GM21390 (cell line): Measurements from ENCODE around the gene RSL1D1.
"Not testable (repeated sequence)": the region's sequence is repeated elsewhere in the genome, so short reads cannot be mapped to it uniquely, and the experiment has no call there.

Experiments used
- ATAC-seq: cut with Tn5 transposase; IDR thresholded peaks from one replicate; pipeline ENCODE4 v1.9.1; 2021; ENCODE audit not compliant: unreplicated experiment

The RSL1D1 gene

GRCh38 chr16:11844499-11844898, 6.8 kb downstream of the RSL1D1 start:
- ATAC-seq = no peak

GRCh38 chr16:11843861-11844260, 7.5 kb downstream of the RSL1D1 start:
- no peak for ATAC-seq

- ATAC-seq = no peak
Measured at GRCh38 chr16:11843206-11843605, 8.1 kb downstream of the RSL1D1 start.

GRCh38 chr16:11841026-11841425, 10.3 kb downstream of the RSL1D1 start:
- no peak for ATAC-seq

GRCh38 chr16:11836650-11837244, 14.6 kb downstream of the RSL1D1 start:
- no peak for ATAC-seq

GRCh38 chr16:11835891-11836649, 15.3 kb downstream of the RSL1D1 start:
- no peak for ATAC-seq

GRCh38 chr16:11835309-11835708, 16.0 kb downstream of the RSL1D1 start:
- no peak for ATAC-seq

GRCh38 chr16:11833951-11834695, 17.2 kb downstream of the RSL1D1 start:
- no peak for ATAC-seq

GRCh38 chr16:11828696-11829095, 22.6 kb downstream of the RSL1D1 start:
- ATAC-seq = no peak

- ATAC-seq = not testable (repeated sequence)
Measured at GRCh38 chr16:11825520-11826165, 25.7 kb downstream of the RSL1D1 start.

- no peak for ATAC-seq
Measured at GRCh38 chr16:11824362-11824761, 27.0 kb downstream of the RSL1D1 start.

- ATAC-seq = not testable (repeated sequence)
Measured at GRCh38 chr16:11823645-11824044, 27.7 kb downstream of the RSL1D1 start.

- no peak for ATAC-seq
Measured at GRCh38 chr16:11819798-11820197, 31.5 kb downstream of the RSL1D1 start.

GRCh38 chr16:11818970-11819369, 32.4 kb downstream of the RSL1D1 start:
- ATAC-seq = not testable (repeated sequence)

GRCh38 chr16:11816123-11816522, 35.2 kb downstream of the RSL1D1 start:
- ATAC-seq = no peak

- not testable (repeated sequence) for ATAC-seq
Measured at GRCh38 chr16:11814800-11815199, 36.5 kb downstream of the RSL1D1 start.

- ATAC-seq = no peak
Measured at GRCh38 chr16:11806721-11807120, 44.6 kb downstream of the RSL1D1 start.

- ATAC-seq = no peak
Measured at GRCh38 chr16:11805556-11805955, 45.8 kb downstream of the RSL1D1 start.

- no peak for ATAC-seq
Measured at GRCh38 chr16:11801481-11802021, 49.8 kb downstream of the RSL1D1 start.

GRCh38 chr16:11800382-11800718, 51.0 kb downstream of the RSL1D1 start:
- no peak for ATAC-seq
